GM19455 (cell line): Measurements from ENCODE around the gene SENP8.
A peak's percentile ranks its signal among the peaks of the same experiment; 100 is the strongest.

Source experiments
- ATAC-seq: cut with Tn5 transposase; IDR thresholded peaks from one replicate; pipeline ENCODE4 v1.9.1; 2021; ENCODE audit not compliant: unreplicated experiment

Gene SENP8

DNA sequence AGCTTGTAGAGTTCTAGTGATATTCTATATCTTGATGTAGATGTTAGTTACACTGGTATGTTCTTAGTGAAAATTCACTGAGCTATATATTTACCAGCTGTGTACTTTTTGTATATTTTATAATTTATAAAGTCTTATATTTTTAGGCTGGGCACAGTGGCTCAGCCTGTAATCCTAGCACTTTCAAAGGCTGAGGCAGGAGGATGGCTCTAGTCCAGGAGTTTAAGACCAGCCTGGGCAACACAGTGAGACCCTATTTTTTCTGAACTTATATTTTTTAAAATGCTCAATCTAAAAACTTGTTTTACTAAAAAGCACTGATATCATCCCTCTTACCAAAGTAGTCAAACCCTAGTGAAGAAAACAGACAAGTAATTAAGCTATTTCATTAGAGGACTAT lies 5.4 kb upstream of the SENP8 start:
- ATAC-seq, result no peak

DNA sequence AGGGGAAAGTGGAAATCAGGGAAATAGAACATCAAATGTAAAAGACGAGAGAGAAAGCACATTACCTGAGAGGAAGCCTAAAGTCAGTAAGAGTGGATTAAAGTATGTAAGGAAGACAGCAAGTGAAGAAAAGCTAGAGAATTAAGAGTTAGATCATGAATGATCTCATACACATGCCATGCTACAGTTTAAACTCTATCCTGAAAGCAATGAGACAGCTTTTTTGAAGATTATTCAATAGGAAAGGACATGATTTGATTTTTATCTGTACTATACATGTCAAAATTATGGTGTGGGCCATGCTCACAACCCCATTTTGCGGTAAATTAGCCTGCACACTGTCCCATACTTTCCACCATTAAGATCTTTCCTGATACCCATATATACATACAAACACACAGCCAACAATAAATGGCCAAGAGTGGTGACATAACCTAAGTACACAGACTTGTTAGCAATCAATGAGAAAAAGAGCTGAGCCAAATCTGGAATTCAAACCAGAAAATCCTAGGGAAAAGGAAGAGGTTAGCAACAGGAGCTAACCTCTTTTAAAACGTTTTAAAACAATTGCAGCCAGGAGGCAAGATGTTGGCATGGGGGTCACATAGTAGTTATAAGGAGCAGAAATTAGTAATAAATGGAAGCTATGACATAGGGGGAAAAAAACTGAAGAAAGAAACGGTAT lies 4.7 kb upstream of the SENP8 start:
- ATAC-seq, result no peak

DNA sequence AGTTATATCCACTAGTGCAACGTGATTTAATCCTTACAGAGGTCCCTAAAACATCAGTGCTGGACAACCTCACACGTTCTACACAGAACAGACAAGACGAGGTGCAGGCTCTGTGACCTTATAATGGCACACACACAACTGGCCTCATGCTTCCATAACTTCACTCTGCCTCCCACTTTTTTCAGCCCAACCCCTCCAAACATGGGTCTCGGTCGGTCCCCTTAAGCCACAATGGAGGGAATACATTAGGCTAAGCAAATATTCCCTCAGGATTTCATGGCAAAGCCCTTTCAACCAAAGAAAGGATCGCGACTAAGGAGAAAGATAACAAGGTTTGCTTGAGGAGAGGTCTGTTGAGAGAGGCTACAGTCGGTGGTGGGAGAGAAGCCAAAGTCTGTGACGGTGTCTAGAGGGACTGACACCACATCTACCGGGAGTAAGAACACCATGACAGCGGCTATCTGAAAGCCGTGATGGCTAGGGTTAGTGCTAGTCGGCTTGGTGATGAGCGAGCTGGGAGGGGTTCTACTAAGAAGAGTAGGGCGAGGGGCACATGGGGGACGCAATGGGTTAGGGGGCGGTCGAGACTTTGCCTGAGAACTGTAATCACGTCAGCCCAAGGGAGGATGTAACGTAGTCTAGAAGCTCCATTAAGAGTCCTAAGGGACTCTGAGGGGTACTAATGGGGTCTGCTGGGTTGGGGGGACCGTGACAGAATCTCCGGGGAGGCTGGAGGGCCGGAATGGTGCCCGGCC lies 1.3 kb upstream of the SENP8 start:
- ATAC-seq, result peak; percentile 3

DNA sequence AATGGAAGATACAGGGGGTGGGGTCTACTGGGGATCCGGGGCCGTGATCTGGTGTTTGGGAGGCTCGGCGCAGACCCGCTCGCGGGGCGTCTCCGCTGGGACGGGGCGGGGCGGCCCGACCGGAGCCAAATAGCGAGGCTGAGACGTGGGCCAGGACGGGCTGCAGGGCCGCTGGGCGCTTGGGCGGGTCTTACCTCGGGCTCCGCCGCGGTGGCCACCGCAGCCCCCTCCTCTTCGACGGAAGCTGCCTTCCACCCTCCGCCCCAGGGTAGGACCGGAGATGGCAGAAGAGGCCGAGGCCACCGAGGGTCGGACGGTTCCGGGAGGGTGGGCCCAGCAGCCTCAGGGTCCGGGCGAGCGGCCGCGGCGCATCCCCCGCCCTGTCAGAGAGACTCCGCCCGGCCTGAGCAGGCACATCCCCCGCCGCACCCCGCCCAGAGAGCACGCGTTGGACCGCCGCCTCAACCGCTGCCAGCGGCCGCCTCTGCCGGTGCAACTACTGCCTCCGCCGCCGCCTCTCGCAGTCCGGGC lies 652 bp upstream of the SENP8 start:
- ATAC-seq, result peak; percentile 75

DNA sequence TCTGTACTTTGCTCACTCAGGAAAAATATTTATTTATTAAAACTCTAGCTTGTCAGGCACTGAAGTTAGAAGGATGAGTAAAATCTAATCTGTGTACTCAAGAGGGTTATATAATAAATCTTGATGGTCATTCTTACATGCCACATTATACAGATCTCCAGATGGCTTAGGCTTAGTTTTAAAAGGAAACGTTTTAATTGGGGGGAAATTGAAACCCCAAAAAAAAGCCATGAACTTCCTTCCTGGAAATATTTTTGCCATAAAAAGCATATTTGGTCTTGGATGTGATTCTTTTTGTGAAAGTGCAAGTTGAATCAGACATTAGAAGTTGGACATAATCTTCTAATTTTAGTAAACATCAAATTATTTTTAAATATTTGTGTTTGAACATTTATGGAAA lies 6.0 kb downstream of the SENP8 start:
- no peak for ATAC-seq

DNA sequence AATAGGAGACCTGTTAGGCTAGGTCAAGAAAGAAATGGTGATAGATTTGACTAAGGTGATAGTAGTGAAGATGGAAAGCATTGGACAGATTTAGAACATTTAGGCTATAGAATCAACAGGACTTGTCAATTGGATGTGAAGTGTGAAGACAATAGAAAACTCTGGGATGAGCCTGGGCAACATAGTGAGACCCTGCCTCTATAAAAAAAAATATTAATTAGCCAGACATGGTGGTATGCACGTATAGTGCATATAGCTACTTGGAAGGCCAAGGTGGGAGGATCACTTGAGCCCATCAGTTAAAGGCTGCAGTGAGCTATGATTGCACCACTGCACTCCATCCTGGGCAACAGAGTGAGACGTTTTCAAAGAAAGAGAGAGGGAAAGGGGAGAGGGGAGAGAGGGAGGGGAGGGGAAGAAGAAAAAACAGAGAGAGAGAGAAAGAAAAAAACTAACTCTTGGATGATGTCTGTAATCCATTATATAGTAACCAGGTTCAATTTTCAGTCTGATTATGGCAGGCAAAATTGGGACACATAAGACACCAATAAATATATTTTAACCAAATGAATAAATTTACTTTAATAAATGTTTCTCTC lies 9.6 kb downstream of the SENP8 start:
- no peak for ATAC-seq

DNA sequence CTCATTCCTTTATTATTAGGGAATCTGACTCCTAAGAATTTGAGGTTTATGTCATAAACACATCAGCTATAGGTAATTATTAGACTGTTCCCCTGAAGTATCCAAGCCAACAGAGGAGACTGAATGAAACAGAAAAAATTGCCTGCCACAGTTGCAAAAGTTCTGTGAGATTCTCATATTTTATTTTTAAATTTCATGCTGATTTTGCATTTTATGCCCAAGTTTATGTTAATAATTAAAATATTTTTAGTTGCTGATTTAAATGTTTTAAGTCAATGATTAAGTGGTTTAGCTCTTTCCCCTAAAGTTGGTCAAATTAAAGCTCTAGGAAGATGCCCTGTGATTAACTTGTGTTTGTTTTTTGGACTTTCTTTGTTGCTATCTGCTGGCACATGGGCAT lies 10.2 kb downstream of the SENP8 start:
- no peak for ATAC-seq

DNA sequence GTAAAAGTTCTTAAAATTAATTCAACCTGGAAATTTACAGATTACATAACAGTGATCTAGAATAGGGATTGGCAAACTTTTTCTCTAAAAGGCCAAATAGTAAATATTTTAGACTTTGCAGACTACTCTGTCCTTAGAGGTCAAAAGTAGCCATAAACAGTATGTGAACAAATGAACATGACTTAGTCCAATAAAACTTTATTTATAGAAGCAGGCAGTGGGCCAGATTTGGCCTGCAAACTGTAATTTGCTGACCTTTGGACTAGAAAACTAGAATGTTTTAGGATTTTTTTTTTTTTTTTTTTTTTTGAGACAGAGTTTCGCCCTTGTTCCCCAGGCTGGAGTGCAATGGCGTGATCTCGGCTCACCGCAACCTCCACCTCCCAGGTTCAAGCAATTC lies 12.1 kb downstream of the SENP8 start:
- ATAC-seq, result no peak

DNA sequence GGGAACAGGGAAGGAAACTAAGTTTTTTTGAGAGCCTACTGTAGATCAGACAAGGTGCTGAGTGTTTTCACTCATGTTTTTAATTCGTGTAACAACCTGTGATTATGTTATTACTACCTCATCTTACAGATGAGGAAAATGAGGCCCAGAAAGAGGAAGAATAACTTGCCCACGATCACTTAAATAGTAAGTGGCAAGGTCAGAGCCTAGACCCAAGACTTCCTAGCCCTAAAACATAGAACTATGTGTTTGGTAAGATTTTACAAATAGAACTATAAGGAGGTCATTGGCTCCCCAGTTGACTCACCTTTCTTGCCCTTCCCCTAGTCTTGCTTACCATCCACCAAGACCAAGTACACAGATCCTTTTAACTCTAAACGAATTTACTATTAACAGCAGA lies 13.7 kb downstream of the SENP8 start:
- no peak for ATAC-seq

DNA sequence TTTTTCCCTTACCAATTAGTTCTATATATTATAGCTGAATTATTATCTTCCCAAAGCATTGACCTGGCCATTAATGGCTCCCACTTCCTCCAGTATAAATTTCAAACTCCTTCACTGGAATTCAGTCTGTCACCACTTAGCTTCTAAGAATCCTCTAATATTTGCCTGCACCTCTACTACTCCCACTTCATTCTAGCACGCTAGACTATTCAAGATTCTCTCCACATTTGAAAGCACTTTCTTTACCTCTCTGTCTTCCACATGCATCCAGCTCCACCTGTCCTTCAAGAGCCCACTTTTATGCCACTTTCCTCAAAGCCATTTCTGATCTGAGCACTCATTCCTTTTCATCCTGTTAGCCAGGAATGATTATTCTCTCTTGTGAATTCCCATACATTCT lies 15.0 kb downstream of the SENP8 start:
- ATAC-seq, result no peak

DNA sequence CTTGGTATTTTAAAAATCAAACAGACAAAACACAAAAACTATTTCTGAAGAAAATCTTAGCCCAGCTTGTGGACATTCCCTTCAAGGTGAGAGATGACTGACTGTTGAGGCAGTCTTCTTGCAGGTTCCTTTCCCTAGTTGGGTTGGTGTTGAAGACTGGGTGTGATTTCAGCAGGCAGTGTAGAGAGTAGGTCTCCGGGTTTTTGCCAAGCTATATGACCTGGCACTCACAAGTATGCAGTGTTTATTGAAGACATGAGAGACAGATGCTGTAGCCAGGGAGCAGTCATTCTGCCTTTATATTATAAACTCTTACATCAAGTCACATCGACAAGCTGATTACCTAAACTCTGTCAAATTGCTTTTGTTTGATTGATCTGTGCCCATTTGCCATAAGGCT lies 17.5 kb downstream of the SENP8 start:
- ATAC-seq, result no peak

DNA sequence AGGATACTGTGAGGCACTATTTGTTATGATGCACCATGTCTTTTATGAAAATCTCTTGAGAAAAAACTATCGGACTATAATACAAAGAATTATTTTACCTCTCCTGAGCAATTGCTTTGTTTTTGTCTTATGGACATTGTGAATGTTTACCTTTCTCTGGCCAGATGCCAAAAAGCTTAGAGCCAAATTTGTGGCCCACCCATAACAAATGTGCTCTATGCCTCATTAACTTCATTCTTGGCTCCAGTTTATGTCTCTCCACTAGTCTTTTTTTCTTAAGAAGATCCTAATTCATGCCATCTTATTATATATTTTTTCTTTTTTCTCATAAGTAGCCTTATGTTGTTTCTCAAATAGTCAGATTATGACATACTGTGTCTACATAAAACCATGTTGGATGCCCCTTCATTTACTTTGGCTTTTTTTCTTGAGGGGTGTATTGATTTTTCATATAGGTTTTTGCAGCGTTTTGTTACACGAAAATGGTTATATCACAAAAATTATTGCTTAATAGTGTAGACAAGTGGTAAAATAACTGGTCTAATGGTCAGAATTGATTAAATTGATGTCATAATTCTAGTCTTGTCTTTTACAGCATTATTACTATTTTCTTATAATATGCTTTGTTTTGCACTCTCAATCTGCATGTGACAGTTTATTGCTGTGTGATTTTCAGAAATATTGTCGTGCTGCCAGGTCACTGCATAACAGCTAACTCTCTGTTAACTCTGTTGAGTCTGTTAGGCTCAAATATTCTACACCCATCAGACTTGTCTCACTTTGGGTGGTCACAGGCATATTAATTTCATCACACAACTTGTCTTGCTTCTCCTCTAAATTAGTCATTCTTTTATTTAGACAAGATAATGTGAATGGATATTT lies 18.2 kb downstream of the SENP8 start:
- no peak for ATAC-seq

DNA sequence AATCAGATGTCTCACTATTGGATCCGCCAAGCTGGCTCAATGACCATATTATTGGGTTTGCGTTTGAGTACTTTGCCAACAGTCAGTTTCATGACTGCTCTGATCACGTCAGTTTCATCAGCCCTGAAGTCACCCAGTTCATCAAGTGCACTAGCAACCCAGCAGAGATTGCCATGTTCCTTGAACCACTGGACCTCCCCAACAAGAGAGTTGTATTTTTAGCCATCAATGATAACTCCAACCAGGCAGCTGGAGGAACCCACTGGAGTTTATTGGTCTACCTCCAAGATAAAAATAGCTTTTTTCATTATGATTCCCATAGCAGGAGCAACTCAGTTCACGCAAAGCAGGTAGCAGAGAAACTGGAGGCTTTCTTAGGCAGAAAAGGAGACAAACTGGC lies 21.5 kb downstream of the SENP8 start:
- ATAC-seq, result no peak

DNA sequence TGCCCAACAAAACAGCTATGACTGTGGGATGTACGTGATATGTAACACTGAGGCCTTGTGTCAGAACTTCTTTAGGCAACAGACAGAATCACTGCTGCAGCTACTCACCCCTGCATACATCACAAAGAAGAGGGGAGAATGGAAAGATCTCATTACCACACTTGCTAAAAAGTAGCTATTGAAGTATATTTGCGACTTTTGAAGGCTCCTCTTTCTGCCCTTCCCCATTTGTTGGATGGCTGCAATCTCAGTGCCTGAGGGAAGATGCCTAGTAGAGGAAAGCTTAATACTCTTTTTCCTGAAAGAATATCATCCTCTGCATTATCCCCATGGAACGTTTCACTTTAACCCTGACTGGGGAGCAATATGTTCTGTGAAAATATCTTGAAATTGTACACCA lies 21.9 kb downstream of the SENP8 start:
- ATAC-seq, result no peak

DNA sequence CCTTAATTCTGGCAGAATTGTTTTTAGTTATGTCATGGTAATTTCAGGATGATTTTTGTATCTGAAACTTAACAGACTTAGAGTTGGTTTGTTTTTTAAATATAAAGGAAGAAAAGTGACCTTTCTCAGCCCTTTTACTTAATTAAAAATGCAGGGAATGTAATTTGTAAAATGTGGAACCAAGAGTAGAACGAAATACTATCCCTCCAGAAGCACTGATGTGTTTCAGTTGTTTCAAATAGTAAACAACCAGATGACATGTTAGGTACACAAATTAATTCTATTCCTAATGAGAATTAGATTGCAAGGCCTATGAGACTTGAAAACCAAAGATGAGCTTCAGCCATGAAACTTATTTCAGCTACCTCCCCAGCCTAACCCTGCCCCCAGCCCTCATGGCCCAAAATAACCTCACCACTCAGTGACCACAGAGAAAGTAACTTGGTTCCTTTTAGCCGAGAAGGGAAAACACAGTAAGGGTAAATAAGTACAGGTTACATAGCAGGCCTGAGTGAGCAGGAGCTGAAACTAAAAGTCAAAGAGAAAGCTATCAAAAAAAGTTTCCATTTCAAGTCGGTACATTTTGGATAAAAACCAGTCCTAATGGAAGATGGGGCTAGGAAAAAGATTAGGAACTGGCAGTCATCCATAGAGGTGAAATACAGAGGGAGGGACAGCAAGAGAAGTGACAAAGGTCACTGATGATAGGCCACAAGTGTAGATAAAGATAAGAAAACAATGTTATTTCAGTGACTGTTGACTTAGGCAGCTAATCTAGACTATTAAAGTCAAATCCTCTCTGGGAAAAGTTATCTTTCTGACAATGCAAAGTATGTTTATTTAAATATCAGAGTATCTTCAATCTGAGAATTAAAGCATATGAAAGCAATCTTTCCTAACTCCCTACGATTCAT lies 23.2 kb downstream of the SENP8 start:
- peak; percentile 100 for ATAC-seq

DNA sequence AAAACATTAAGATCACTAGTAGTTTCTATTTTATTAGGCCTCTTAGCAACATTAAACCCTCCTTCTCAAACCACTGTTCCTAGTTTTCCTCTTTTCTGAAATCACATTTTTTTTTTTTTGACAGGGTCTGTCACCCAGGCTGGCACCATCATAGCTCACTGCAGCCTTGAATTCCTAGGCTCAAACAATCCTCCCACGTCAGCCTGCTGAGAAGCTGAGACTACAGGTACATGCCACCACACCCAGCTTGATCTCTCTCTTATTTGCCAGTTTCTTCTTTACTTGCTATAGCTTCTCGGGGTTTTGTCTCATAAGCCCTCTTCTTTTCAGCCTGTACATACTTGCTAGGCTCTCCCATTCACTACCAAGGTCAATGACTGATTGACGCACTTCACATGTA lies 28.0 kb downstream of the SENP8 start:
- ATAC-seq, result no peak

DNA sequence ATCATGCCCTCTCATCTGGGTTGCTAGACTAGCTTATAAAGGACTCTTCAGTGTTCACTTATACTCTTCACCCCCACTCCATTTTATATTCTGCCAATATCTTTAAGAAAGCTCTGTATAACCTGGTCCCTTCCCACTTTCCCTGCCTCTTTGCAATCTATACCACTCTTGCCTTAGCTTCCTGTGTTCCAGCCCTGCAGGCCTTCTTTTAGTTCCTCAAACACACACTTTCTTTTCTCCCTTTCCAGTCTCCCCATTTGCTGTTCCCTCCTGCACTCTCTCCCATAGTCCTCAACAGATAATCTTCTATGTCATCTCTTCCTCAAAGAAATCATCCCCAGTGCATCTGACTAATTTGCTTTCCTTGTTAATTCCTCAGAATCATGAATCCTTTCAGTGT lies 28.7 kb downstream of the SENP8 start:
- no peak for ATAC-seq

DNA sequence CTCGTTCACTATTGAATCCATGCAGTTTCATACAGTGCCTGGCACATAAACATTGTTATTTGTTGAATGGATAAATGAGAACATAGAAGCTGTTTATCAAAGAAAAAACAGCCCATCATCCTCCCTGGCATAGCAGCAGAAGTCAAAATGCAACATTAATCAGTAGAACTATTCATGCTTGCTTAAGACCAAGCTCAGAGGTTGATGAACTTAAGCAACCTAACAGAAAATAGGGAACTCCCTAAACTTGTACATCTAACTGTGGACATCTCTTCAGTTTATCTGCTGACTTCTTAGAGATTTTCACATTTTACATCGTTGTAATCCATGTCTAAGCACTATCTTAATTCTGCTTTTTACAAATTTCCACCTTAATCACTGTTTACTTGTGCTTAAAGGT lies 29.2 kb downstream of the SENP8 start:
- ATAC-seq, result no peak

DNA sequence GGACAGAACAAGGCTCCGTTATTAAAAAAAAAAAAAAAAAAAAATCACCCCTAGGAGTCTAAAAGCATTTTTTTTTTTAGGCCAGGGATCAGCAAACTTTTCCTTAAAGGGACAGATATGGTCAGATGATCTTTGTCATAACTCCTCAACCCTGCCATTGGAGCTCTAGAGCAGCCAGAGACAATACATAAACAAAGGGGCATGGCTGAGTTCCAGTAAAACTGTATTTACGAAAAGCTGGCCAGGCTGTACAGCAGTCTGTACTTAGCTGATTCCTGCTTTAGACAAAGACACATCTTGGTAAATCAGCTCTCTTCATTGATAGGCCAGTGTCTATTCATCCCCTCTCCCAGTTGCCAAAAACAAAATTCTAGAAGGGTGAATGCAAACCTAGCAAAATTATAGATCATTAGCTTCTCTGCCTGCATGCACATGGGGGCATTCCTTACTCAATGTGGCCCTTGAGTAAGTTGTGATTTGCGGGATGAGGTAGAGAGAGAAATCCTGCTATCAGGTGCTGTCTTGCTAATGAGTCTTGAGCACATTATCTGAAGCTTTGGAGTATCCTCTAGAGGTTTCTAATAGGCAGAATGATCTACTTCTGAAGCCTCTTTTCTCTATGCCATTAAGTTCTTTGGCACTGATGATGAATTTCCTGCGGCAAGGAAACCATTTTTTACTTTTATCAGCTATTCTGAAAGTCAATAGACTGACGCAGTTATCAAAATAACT lies 35.2 kb downstream of the SENP8 start:
- no peak for ATAC-seq

DNA sequence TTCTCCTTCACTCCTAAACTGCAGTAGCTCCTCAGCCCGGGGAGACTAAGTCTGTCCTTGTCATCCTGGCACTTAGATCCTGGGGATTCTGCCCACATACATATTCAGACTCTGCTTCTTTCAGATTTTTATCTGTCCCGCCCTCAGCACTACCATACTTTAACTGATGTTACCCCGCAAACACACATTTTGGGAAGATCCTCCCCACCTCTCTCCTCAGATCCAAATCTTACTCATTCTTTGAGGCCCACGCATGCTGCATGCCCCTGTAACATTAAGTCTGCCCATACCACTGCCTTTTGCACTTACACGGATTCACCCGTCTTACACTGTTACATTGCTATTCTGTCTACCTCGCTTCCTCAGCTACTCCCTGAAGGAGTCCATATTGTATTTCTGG lies 36.1 kb downstream of the SENP8 start:
- no peak for ATAC-seq
